SH-SY5Y (cell line): ENCODE measurements around the gene IRAK3.

ENCODE experiments used
- GATA2 ChIP-seq: IDR thresholded peaks from 2 replicates; pipeline ENCODE4 v1.6.1; 2011; ENCODE audit warnings: mild to moderate bottlenecking, low read depth, low read length
- GATA3 ChIP-seq: IDR thresholded peaks from 2 replicates; pipeline ENCODE4 v1.6.1; 2011; ENCODE audit warnings: low read depth, mild to moderate bottlenecking, low read length, moderate library complexity

DNA sequence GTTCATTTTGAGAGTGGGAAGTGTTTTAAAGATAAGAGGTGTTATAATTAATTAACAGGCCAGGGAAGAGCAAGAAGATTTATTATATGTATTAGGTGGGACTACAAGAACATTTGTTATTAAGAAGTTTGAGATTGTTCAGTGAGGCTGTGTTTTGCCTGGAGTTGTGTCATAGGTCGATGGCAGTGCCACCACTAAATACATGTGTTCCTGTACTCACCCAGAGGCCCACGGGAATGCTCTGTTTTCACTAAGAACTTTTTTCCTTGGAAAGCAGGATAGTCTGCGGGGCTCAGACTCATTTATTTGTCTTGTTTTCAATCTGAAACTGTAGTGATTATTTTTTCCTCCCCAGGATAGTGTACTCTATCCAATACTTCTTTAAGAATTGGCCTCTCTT lies 10.1 kb downstream of the IRAK3 start:
- TF ChIP-seq GATA3 (no peak), GATA2 (no peak)
